Small intestine (tissue), 7 donors: Measurements from ENCODE around the gene SCN8A. TPM values are rescaled to one million over a fixed set of nuclear protein-coding genes. Genes with fewer than 3 reads are reported as not detected.
A peak's percentile ranks its signal among the peaks of the same experiment; 100 is the strongest.

Experiments
- DNase-seq, 2 donors: peaks; one replicate each; pipeline versions ENCODE4 v3.0.0 to v3.0.0-alpha.2; 2013
- FAIRE-seq: peaks from 2 replicates; lab custom pipeline; 2012; peaks lifted over from hg19 to GRCh38; lab: Jason Lieb, UNC
- H3K27ac ChIP-seq, 3 donors: one replicate each; pipeline ENCODE4 v1.5.1; 2013; ENCODE audit warnings: low read length in 2 of 3, mild to moderate bottlenecking in 2 of 3, control low read depth in 1 of 3, inconsistent platforms in 1 of 3, low read depth in 1 of 3, moderate library complexity in 1 of 3
- H3K27me3 ChIP-seq, 3 donors: one replicate each; pipeline ENCODE4 v1.6.1; 2013; ENCODE audit warnings: low read length in 3 of 3, inconsistent platforms in 1 of 3; ENCODE audit not compliant: control insufficient read depth in 3 of 3, insufficient read depth in 3 of 3
- H3K36me3 ChIP-seq, 3 donors: one replicate each; pipeline ENCODE4 v1.6.1; 2013; ENCODE audit warnings: low read length in 3 of 3, inconsistent platforms in 1 of 3, low read depth in 1 of 3, mild to moderate bottlenecking in 1 of 3, moderate library complexity in 1 of 3; ENCODE audit not compliant: control insufficient read depth in 3 of 3, insufficient read depth in 2 of 3
- H3K4me1 ChIP-seq, 3 donors: one replicate each; pipeline ENCODE4 v1.6.1; 2013; ENCODE audit warnings: low read length in 2 of 3, inconsistent platforms in 1 of 3, low read depth in 1 of 3, mild to moderate bottlenecking in 1 of 3, moderate library complexity in 1 of 3; ENCODE audit not compliant: control insufficient read depth in 3 of 3, insufficient read depth in 2 of 3
- H3K4me3 ChIP-seq, 3 donors: one replicate each; pipeline ENCODE4 v1.5.1; 2013; ENCODE audit warnings: low read length in 3 of 3, control low read depth in 1 of 3, inconsistent platforms in 1 of 3, low read depth in 1 of 3, mild to moderate bottlenecking in 1 of 3, moderate library complexity in 1 of 3
- H3K9me3 ChIP-seq, 2 donors: one replicate each; pipeline ENCODE4 v1.6.1; 2013; ENCODE audit warnings: low read depth in 1 of 2, low read length in 1 of 2; ENCODE audit not compliant: control insufficient read depth in 2 of 2, insufficient read depth in 1 of 2
- WGBS, 3 donors: extraction: QIAGEN DNeasy Blood & Tissue Kit; methylation state at CpG; one replicate each; pipeline ENCODE4 v1.1.7; 2013; 5-methylcytosine and 5-hydroxymethylcytosine counted together
- polyA plus RNA-seq, 4 donors: library from polyadenylated mRNA; stranded (reverse) in 3 of 4; unstranded in 1 of 4; fragments of 200-250 nt in 3 of 4; fragments of 120-200 nt in 1 of 4; gene quantifications; one replicate each; pipeline versions ENCODE4 v1.2.1 to v1.2.3, GENCODE V29; 2013
- donor health status: healthy with polysubstance abuse.
- donor health status: control.
- donor health status: control.
- donor health status: Bipolar disorder and iron deficiency.
- donor health status: healthy.

SCN8A gene
- polyA plus RNA-seq, 4 donors = 0.19 to 1.2 TPM; not detected in 2

DNA sequence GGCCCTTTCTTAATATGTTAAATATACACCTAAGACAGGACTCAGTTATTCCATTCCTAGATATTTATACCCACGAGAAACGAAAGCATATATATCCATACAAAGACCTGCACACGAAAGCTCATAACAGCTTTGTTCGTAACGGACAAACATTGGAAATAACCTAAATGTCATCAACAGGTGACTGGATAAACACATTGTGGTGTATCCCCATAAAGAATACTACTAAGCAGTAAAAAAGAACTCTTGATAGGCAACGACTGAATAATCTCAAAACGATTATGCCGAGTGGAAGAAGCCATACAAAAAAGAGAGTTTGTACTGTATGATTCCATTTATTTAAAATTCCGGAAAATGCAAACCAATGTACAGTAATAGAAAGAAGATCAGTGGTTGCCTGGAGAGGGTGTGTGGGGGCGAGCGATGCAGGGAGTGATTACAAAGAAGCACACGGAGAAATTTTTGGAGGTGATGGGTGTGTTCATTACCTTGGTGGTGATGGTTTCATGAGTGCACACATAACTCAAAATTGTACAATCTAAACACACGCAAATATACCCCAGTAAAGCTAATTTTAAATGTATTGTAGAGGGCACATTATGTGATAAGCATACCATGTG, 1.4 kb upstream of the SCN8A start:
- FAIRE-seq = no peak
- WGBS, 3 donors = 82 to 84% (median 83%) methylated on average over 13 of the region's 13 CpGs
- Histone ChIP-seq H3K4me1 (peaks cover 0 to 4% (median 0%) of the 10 kb centered on the region in 3 donors), H3K27ac (no peak overlapping the region), H3K27me3 (peaks cover 0 to 28% (median 6%) of the 10 kb centered on the region in 3 donors), H3K4me3 (no peak overlapping the region), H3K36me3 (no peaks in the 10 kb centered on the region), H3K9me3 (no peaks in the 10 kb centered on the region)
- no peak for DNase-seq

DNA sequence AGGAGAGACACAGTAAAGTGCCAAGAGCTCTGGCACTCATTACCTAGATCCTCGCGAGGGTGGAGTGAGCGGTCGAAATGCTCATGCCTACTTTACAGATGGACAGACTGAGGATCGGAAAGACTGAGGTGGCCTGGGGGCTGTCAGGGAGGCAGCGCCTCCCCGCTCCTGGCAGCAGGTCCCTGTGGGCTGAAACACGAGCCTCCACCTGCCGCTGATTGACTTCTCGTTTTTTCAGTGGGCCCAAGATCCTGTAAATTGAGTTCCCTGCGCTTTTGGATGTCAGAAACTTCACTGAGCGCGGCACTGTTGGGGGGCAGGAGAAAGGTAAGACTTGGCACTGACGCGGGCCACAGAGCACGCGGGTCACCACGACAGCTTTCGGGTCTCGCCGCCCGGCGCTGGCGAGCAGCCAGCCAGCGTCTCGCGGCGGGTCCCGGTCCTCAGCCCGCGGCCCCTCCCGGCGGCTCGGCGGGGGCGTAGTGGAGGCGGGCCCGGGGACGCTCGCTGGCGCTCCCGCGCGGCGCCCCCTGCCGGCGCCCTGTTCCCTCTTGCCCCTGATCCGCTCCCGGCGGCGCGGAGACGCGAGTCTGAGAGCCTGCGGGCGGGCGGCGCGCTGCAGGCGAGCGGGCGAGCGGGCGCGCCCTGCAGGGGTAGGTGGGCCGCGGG, 552 bp upstream of the SCN8A start:
- Histone ChIP-seq H3K9me3 (no peaks in the 10 kb centered on the region), H3K4me1 (peaks cover 0 to 4% (median 0%) of the 10 kb centered on the region in 3 donors), H3K36me3 (no peaks in the 10 kb centered on the region), H3K4me3 (peak overlapping the region; percentile 37 to 69 (median 63)), H3K27me3 (peaks cover 0 to 28% (median 6%) of the 10 kb centered on the region in 3 donors), H3K27ac (no peak overlapping the region)
- FAIRE-seq = no peak
- DNase-seq = peak; percentile 46 to 85
- 2 to 7% (median 3%) methylated on average over 41 to 67 of the region's 67 CpGs for WGBS, 3 donors

DNA sequence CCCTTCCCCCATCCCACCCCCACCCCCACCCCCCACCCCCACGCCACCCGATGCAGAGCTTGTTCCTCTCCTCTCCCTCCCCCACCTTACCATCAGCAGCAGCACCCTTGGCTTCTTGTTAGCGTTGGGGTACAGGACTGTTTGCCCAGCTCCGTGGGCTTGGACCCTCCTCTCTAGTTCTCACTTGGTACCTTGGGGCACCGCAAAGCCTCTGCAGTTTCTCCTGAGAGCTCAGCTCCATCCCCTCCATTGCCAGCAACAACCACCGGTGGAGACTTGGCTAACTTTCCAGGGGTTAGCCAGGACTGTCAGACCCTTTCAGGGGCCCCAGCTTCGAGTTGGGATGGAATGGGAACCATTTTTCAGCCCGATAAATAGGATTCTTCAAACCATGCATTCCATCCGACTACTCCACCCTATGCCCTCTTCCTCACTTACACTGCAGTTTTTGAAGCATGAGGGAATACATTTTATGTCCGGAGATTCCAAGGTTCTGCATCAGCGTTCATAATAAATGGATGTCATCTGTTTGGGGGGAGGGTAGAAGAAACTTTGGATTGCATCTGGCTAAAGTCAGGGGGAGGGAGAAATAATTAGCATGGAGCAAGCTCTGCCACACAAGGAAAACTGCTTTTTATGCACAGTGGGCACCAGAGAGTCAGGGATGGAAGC, 1.1 kb downstream of the SCN8A start:
- Histone ChIP-seq H3K9me3 (no peaks in the 10 kb centered on the region), H3K36me3 (no peaks in the 10 kb centered on the region), H3K27me3 (peaks cover 0 to 26% (median 8%) of the 10 kb centered on the region in 3 donors), H3K4me1 (peaks cover 0 to 4% (median 0%) of the 10 kb centered on the region in 3 donors), H3K4me3 (no peak overlapping the region), H3K27ac (no peak overlapping the region)
- WGBS, 3 donors = 6 to 11% (median 7%) methylated on average over 8 to 11 of the region's 11 CpGs
- DNase-seq = peak in 1 of 2 donors; percentile 1
- no peak for FAIRE-seq

GRCh38 chr12:51593021-51593420, 2.0 kb downstream of the SCN8A start:
- Histone ChIP-seq H3K9me3 (no peaks in the 10 kb centered on the region), H3K27me3 (peaks cover 0 to 26% (median 8%) of the 10 kb centered on the region in 3 donors), H3K36me3 (no peaks in the 10 kb centered on the region), H3K4me3 (no peak overlapping the region), H3K4me1 (peaks cover 0 to 4% (median 0%) of the 10 kb centered on the region in 3 donors), H3K27ac (no peak overlapping the region)
- 71 to 84% (median 72%) methylated on average over 2 of the region's 2 CpGs for WGBS, 3 donors
- DNase-seq (no peak), FAIRE-seq (no peak)

- 6 to 9% (median 6%) methylated on average over 5 of the region's 5 CpGs for WGBS, 3 donors
- Histone ChIP-seq H3K9me3 (no peaks in the 10 kb centered on the region), H3K4me3 (no peak overlapping the region), H3K27ac (no peak overlapping the region), H3K4me1 (peaks cover 0 to 4% (median 0%) of the 10 kb centered on the region in 3 donors), H3K27me3 (peaks cover 0 to 26% (median 8%) of the 10 kb centered on the region in 3 donors), H3K36me3 (no peaks in the 10 kb centered on the region)
- DNase-seq (peak; percentile 21 to 72), FAIRE-seq (no peak)
Observed at GRCh38 chr12:51593539-51593938, 2.5 kb downstream of the SCN8A start.

DNA sequence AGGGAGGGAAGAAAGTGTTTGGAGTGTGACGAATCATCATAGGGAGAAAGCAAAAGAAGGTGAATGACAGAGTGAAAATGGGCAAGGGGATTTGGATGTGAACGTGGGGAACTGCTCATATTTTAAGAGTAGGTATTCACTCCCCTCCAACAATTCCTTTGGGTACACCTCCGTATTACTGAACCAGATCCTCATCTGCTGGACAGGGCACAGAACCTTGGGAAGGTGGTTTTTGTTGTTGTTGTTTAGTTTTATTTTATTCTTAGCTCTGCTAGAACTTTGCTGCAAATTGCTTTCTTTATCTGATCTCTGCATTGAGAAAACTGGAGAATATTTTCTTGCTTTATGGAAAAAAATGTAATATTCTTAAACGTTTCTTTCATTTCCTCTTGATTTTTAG, 7.1 kb downstream of the SCN8A start:
- Histone ChIP-seq H3K27ac (no peak overlapping the region), H3K27me3 (peaks cover 0 to 2% (median 0%) of the 10 kb centered on the region in 3 donors), H3K36me3 (no peaks in the 10 kb centered on the region), H3K4me1 (no peaks in the 10 kb centered on the region), H3K4me3 (no peak overlapping the region), H3K9me3 (no peaks in the 10 kb centered on the region)
- no peak for DNase-seq
- WGBS, 3 donors = 69 to 77% (median 71%) methylated on average over 4 of the region's 4 CpGs
- FAIRE-seq = no peak

DNA sequence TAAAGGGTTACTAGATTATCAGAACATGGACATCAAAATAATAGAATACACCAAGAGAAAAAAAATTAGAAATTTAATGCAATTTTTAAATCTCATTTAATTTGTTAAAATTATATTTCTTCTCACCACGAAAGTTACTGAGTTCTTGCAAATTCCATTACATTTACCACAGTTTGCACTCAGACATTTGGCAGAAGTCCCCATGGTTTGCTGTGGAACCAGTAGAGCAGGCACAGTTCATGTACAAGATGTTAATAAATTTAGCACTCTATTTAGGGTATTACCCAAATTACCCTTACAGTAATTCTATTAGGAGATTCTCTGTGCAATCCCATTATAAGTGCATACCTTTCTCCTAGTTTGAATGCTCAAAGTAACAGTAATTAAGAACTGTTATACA, 9.7 kb downstream of the SCN8A start:
- 77 to 92% (median 80%) methylated on average over 1 of the region's 1 CpG for WGBS, 3 donors
- peaks cover 0 to 2% (median 0%) of the 10 kb centered on the region in 3 donors for H3K27me3 ChIP-seq
- no peak overlapping the region for H3K27ac ChIP-seq
- H3K36me3 ChIP-seq = no peaks in the 10 kb centered on the region
- no peaks in the 10 kb centered on the region for H3K4me1 ChIP-seq
- no peaks in the 10 kb centered on the region for H3K9me3 ChIP-seq
- FAIRE-seq (no peak), DNase-seq (no peak)
- no peak overlapping the region for H3K4me3 ChIP-seq

GRCh38 chr12:51601241-51601640, 10.2 kb downstream of the SCN8A start:
- DNase-seq (no peak), FAIRE-seq (no peak)
- Histone ChIP-seq H3K27ac (no peak overlapping the region), H3K4me1 (no peaks in the 10 kb centered on the region), H3K36me3 (no peaks in the 10 kb centered on the region), H3K4me3 (no peak overlapping the region), H3K9me3 (no peaks in the 10 kb centered on the region), H3K27me3 (no peaks in the 10 kb centered on the region)
